T-helper 1 cell treated with Interleukin-12 subunit alpha and Interleukin-12 subunit beta and Interleukin-4 antibody, amounts not matched to agents 30 ng/mL and 1 ng/mL, for 36 hours (primary cell): Measurements from ENCODE around the gene RAI1. TPM values are rescaled to one million over a fixed set of nuclear protein-coding genes. Genes with fewer than 3 reads are reported as not detected.

Source experiments
- intact Hi-C: fragments of 100-400 bp; cut with micrococcal nuclease; formaldehyde crosslinking; loops from one replicate; pipeline ENCODE4 v1.15.1; 2024
- total RNA-seq: library from RNA; stranded (reverse); gene quantifications from 2 replicates; pipeline ENCODE4 v1.2.3, GENCODE V29; 2022

RAI1 gene
- total RNA-seq, 1 donor from 2014 or later: 24.4 TPM

DNA sequence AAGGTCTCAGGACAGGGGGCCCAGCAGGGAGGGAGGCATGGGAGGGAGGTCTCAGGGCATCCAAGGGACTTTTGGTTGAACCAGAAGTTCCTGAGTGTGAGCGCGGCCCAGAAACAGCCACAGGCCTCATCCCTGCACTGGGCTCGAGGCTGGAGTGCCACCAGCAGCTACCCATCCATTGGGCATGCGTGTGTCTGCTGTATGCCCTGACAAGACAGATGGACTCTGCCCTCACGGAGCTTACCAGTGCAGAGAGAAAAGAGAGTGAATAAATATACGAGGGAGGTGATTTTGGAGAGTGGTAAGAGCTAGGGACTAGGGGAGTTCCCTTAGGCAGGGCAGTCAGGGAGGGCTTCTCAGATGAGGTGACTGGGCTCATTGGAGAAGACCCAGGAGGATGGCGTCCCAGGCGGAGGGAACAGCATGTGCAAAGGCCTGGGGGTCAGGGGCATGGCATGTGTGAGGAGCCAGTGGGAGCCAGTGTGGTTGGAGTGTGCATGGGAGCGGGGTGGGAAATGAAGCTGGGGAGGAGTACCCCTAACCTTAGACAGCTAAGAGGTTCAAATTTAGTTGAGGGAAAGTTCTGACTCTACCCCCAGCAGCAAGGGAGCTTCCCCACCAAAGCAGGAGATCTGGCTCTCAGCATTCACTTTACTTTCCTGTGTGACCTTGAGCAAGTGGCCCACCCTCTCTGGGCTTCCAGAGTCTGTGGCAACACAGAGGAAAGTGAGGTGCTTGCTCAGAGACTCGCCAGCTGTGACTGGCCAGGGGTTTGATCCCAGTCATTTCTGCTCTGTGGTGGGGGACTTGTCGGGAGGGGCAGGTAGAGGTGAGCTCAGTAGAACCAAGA is 80.9 kb downstream of the RAI1 start:
- intact Hi-C loops: no loop called here

DNA sequence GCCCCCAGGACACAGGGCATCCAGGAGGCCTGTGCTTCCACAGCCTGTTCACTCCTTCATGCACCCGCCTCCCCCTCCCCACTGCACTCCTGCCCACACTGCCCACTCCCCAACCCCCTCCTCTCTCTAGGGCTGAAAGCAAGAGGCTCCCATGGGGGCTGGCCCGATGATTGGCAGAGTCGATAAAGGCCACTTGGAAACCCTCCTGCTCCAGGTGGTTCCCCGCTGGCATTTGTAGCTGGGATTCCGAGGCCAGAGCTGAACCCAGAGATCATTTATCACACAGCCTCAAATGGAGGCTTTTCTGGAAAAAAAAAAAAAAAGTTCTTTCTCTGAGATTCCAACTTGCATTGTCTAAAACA is 81.5 kb downstream of the RAI1 start:
- intact Hi-C loops: no loop called here

DNA sequence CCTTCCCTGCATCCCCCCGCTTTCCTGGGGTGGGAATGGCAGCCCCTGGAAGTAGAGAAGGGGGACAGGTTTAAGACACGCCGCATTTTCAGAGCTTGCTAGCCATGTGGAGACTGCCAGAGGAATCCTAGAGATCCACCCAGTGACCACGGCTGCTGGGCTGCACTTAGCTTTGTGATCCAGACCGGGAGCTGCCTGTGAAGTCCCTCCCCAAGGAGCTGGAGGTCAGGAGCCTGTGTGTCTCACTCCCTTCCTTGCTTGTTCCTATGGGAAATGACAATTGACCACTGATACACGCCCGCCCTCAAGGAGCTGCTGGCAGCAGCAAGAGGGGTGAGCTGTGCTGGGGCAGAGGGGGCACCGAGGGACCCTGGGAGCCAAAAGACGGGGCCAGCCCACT is 81.9 kb downstream of the RAI1 start:
- intact Hi-C loops: no loop called here

DNA sequence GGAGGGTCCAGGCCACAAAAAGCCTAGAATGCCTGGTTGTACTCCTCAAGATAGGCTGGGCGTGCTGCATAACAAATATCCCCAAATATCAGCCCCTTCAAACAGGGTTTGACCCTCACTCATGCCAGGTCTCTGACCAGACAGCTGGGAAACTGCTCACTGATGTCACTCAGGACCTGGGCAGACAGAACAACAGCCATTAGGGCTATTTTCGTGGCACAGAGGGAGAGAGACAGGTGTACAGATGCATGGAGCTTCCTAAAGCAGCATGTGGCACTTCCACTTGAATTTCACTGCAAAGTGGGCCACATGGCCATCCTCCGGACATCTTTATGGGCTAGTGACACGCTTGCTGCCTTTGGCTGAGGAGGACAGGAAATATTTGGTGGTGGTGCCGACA is 82.5 kb downstream of the RAI1 start:
- intact Hi-C loops: no loop called here

DNA sequence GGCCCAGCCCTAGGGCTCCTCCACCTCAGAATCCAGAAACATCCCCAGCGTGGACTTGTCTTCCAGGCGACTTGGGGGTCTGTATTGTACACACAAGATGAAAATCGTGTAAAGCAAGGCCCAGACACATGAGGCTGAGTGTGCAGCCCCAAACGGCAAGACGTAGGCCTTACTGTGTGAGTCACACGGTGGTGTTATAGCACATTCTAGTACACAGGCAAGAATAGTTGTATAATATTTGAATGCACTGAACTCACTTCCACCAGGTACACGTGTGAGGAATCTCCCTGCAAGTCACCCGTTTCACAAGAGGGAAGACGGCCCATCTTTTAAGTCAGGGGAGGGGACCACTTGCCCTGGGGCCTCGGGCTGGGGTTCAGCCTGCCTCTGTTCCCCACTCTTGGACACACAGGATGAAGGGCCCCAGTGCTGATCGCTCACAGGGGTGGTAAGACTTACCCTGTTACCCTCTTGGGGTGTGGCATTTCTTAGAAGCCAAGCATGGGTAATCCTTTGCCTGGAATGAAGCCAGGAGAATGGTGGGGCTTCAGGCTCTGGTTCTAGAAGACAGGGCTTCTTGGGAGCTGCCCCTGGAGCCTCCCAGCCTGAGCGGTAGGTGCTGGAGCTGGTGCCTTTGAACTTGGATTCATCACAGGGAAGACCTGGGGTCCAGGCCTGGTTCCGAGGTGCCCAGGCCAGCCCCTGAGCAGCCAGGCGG is 84.3 kb downstream of the RAI1 start:
- intact Hi-C loops: no loop called here

DNA sequence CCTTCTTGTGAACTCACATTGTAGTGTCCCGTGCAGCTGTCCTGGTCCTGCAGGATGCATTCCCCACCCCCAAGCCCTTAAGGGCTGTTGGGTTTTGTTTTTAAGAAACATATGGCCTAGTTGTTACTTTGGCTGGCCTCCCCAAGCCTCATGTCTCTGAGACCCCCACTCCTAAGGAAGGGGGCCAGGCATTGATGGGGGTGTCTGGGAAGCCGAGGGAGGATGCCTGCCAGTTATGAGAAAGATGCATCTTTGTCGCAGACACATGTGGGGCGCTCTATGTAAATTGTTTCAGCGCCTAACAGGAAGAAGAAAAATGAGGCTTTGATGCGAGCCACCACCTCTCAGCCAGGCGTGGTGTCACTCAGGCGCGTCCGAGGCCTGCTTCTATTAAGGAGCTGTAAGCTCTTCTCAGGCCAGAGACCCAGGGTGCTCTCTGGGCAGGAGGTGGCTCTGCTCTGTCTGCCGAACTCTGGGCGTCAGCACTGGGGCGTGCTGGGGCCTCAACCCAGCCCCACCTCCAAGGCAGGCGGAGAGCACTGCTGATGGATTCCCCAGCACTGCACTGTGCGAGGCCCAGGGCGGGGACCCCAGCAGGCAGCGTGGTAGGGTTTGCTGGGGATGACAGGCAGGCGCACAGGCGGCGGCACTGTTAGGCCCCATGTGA is 85.0 kb downstream of the RAI1 start:
- intact Hi-C loops: no loop called here

DNA sequence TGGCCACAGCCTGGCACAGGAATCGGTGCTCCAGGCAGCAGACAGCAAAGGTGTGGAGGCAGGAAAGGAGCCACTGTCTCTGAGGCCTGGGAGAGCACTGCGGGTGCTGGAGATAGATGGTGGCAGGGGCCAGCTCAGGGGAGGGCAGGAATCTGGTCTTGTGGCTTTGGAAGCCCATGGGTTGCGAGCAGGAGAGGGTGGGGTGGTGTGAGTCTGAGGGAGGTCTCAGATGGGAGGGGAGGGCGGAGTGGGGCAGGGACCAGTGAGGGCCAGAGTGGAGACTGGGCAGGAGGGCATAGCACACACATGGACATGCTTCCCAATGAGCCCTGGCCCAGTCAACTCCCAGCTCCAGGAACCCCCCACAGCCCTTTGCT is 85.5 kb downstream of the RAI1 start:
- intact Hi-C loops: no loop called here

DNA sequence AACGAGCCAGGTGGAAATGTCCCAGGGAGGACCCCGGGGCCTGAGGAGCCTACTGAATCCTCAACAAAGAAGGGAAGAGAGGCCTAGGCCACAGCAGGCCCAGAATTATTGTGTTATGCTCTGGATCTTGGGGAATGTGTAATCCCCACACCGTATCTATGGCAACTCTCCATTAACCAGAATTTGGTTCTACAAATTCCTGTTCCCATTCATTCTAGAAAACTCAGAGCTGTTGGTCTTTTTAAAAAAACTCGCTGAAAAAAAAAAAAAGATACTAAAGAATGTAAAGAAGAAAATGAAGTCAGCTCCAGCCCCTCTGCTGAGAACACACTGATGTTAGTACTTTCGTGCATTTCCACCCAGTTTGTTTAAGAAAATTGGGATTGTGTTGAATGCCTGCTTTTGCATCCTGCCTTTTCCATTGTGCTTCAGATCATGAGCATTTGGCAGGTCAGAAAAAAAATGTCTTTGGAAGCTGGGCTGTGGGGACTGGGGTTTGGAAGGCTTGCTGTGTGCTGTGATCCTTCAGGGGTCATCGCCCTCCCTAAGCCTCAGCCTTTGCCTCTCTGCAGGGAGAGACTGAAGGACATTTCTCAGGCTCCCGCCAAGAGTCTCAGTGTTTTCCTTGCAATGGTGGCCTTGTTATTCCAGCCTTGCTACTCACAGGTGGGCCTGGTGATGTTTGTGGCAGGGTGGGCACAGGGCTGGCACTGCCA is 86.1 kb downstream of the RAI1 start:
- intact Hi-C loops: no loop called here

DNA sequence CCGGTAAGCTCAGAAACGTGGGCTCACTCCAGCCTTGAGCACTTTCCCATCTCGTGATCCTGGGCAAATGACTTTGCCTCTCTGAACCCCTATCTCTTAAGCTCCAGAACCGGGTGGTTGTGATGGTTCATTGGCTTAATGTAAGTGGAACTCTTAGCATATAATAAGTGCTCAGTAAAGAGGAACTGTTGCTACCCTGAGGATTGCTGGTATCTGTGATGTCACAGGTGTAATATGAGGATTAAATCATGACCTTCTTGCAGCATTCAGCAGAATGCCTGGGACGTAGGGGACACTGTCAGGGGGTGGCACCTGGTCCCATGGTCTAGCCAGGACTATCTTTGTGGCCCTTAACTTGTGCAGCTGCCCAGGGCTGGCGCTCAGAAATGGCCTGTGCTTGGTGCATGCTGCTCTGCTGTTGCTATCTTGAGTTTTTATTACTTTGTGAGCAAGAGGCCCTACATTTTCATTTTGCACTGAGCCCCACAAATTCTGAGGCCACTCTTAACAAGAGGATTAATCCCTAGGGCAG is 86.7 kb downstream of the RAI1 start:
- intact Hi-C loops: no loop called here

DNA sequence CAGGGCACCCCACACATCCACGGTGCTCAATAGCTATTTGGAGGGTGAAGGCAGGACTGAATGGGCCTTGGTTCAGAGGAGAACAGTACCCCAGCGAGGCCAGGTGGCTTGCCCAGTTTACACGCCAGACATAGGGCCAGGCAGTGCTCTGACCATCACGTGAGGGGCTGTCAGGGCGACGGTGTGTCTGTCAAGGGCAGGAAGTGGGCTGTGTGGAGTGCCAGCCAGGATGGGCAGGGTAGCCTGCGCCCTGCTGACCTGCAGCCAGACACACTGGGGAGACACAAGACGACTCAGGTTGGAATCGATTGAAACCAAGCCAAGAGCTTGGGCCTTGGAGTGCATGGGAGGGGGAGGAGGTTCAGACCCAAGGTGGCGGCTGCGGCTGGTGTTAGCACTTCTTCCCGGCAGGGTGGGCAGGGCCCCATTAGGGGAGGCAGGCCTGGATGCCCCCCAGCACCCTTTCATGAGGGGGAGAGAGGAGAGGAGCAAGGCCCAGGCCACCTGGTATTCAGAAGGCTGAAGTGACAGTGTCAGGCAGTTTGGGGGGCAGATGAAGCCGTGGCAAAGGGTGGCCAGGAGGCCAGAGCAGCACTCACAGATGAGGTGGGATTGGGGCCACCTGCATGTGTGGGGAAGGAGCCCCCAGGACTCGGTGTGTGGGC is 87.3 kb downstream of the RAI1 start:
- intact Hi-C loops: no loop called here

DNA sequence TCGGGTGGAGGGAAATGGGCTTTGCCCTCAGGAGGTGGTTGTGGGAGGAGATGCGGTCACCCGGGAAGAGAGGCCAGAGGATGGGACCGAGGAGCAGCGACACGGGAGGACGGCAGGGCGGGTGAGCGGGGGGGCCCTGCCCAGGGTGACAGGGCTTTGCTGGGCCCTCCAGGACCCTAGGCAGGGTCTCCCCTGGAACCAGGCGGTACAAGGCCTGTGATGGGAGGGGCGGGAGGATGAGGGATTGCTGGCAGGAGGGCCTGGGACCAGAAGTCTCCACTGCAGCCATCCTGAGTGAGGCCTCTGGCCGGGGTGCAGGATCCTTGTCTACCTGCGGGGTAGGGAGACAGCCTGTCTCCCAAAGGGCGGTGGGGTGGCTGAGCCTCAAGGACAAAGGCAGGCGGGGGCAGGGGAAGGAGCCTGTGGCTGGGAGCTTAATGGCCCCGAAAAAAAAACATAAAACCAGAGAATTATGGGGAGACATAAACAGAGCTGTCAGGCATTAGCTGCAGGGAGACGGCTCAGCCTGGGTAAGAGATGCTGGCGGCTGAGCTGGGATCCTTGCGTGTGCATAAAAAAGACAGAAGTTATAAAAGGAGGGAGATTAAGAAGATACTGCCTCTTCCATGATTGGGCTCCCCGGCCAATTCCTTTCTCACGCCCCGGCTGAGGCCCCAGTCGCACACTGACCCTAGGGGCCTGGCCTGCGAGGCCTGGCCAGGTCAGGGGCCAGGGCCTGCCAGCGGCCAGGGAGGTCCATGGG is 88.8 kb downstream of the RAI1 start:
- intact Hi-C loops: no loop called here

DNA sequence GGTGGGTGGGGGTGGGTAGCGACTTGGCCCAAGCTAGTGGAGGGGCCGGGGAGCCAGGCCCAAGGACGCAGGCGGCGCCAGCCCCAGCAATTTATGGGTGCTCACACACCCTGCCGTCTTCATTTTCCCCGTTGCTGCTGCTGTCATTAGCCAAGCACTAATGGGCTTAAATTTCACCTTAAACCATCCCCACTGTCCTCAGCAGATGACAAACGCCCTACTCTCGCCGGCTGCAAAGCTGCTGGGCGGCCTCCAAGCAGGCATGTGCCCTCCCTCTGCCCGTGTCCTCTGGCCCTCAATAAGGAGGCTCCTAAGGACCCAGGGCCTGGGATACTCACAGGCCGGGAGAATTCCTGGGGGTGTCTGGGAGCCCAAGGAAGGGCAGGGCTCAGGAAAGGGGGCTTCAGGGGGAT is 89.4 kb downstream of the RAI1 start:
- intact Hi-C loops: no loop called here

DNA sequence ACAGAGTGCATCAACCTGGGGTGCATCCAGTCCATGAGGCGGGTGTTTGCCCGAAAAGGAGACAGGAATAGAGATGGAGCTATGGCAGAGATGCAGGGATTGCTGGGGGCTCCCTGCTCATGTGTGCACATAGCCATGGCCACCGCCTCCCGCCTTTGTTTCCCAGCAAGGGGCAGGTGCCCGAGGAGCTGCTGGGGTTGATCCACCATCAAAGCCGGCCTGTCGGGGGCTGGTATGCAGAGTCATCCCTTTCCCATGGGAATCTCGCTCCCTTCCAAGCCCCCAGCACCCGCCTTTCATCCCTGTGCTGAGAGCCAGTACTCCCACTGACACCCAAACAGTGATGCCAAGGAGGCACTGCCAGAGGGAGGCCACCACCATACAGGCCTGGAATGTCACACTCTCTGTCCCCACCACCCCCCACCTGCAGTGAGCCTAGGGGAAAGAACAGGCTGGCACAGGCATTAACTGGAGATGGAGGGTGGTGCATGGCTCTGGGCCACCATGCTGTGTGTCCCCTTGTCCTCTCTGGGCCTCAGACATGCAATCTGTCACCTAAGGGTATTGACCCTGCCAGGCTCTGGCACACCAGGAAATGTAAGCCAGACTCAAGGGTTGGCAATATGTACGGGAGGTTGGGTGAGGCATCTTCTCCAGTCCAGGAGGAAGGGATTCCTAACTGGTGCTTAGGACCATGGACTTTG is 90.4 kb downstream of the RAI1 start:
- intact Hi-C loops: no loop called here

DNA sequence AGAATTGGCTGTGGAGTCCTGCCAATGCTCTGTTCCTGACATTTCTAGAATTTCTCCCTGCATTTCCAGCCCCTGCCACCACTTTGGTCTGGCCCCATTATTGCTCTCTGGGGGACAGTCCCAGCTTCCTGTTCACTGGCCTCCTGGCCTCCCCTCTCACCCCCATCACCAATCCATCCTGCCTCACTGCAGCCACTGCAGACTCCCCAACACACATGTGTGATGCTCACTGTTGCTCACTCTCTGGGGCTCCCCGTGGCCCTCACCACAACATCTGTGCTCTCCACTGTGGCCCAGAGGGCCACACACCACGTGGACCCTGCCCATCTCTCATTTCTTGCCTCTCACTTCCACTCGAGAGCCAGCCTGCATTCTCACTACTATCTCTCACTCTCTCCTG is 91.0 kb downstream of the RAI1 start:
- intact Hi-C loops: no loop called here

DNA sequence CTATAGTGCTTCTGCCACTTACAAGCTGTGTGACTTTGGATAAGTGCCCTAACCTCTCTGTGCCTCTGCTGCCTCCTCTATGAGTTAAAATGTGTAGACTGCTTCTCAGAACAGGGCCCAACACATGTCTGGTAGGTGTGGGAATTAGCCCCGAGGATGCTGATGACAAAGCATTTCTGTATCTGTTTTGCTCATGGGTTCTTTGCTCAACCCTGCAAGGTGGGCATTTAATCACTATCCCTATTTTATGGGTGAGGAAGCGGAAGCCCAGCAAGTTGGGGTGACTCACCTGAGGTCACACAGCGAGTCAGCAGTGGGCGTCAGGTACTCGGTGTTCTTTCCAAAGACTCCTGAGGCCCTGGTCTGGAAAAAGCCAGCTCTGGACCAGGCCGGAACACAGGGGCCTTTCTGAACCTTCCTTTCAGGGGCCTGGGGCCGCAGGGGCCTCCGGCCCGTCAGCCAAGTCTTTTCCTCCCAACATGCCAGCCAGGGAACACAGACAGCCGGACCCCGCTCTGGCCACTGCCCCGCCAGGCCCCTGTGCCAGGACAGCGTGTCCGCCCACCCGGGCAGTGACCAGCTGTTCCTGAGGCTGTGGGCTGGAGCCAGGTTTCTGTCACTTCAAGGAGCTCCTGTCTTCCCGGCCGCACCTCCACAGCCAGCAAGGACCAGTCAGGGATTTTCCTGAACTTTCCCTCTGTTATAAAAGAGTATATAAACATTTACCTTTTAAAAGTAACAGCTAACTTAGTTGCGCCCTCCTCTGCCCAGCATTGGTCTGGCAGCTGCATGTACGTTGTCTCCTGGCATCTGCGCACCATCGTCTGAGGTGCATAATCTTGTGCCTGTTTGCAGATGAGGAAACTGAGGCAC is 93.0 kb downstream of the RAI1 start:
- intact Hi-C loops: no loop called here

DNA sequence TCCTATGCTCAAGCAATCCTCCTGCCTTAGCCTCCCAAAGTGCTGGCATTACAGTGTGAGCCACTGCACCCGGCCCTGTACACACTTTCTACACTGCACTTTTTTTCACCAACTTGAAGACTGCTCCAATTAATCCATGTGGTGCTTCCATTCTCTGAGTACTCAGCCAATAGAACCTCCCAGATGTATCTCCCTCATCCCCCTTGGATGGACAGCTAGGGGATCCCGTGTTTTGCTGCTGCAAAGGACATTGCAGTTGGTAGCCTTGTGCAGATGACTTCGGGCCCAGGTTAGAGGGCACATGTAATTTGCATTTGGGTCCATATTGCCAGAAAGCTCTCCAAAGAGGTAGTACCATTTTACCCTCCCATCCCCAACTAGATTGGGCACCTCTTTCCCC is 95.6 kb downstream of the RAI1 start:
- intact Hi-C loops: no loop called here

DNA sequence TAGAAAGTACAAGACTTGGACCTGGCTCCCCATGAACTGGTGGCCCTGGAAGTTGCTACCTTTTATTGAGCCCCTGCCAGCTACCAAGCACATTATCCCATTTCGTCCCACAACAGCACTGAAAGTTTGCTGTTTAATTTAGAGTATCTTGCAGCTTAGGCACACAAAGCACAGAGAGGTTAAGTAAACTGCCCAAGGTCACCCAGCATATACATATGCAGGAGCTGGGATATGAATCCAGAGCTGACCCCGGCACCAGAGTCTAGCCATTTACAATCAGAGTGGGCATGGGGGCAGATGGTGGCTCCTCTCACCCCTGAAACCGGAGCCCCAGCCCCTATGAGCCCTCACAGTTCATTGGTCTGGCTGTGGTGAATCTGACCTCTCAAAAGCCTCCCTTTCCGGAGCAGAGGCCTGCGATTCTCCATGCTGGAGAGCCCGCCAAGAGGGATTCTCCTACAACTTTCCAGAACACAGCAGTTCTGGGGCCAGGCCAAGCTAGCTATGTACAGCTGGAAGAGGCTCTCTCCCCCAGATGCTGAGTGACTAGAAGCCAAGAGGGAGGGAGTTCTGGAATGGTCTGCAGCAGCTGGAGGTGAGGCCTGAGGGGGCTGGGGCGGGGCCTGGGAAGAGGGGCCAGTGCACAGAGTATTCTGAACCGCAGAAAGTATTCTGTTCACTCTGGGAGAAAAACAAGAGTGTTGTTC is 97.2 kb downstream of the RAI1 start:
- intact Hi-C loops: no loop called here

DNA sequence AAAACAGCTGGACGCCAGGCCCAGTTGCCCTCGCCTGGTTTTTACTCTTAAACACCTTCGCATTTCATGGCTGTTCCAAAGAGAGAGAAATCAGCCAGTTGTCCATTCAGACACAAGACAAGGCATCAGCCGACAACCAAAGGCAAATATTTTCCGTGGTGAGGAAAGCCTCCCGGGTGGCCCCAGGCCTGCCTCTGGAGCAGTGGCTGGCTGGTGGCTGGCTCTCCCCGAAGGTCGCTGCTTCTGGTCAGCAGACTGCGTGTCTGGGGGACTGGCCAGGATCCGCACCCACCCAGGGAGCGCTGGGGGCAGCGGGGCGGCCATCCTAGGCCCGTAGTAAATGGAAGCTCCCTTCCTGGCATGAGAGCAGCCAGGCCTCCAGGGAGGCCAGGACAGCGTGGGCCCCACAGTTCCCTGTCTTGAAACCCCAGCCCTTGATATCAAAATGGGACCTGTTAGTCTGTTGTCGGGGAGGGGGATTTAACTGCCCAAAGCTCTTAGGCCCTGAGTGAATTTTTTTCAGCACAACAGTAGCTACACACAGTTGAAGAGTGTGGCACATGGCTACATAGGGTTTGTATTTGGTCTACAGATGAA is 97.9 kb downstream of the RAI1 start:
- intact Hi-C loops: no loop called here
